Right atrium auricular region (tissue), 2 donors: Measurements from ENCODE around the gene RPEL1. TPM values are rescaled to one million over a fixed set of nuclear protein-coding genes. Genes with fewer than 3 reads are reported as not detected.
"Not testable (repeated sequence)": the region's sequence is repeated elsewhere in the genome, so short reads cannot be mapped to it uniquely, and the experiment has no call there.

ENCODE experiments used
- DNase-seq: peaks from one replicate; pipeline ENCODE4 v3.0.0-alpha.2; 2019; ENCODE audit warnings: low spot score
- H3K27ac ChIP-seq, 2 donors: fragments of 200-600 bp; sonication (generic); 1 replicate in 1 of 2; 2 replicates in 1 of 2; pipeline ENCODE4 v1.5.1; 2016 to 2019
- H3K27me3 ChIP-seq, 2 donors: fragments of 200-600 bp; sonication (generic); one replicate each; pipeline versions ENCODE4 v1.5.1 to v1.6.0; 2017 to 2019
- H3K36me3 ChIP-seq: fragments of 200-600 bp; sonication (generic); one replicate; pipeline ENCODE4 v1.5.1; 2016
- H3K4me1 ChIP-seq, 2 donors: fragments of 200-600 bp; sonication (generic); one replicate each; pipeline versions ENCODE4 v1.5.1 to v1.6.0; 2017 to 2019
- H3K4me3 ChIP-seq, 2 donors: fragments of 200-600 bp; sonication (generic); 1 replicate in 1 of 2; 2 replicates in 1 of 2; pipeline ENCODE4 v1.5.1; 2017 to 2019; ENCODE audit warnings: mild to moderate bottlenecking in 1 of 2, moderate library complexity in 1 of 2
- H3K9me3 ChIP-seq, 2 donors: fragments of 200-600 bp; sonication (generic); one replicate each; pipeline ENCODE4 v1.5.1; 2019
- total RNA-seq, 2 donors: library from RNA; depleted of rRNA; stranded (reverse); fragments of >200 nt; gene quantifications; one replicate each; pipeline ENCODE4 v1.1.0, GENCODE V29; 2016
- TF ChIP-seq, protein P1 (sequence below), 2 donors: fragments of 200-600 bp; sonication (generic); IDR thresholded peaks; one replicate each; pipeline ENCODE4 v1.5.1; 2019; ENCODE audit warnings: antibody characterized with exemption in 2 of 2

The RPEL1 gene
- not detected for total RNA-seq

DNA sequence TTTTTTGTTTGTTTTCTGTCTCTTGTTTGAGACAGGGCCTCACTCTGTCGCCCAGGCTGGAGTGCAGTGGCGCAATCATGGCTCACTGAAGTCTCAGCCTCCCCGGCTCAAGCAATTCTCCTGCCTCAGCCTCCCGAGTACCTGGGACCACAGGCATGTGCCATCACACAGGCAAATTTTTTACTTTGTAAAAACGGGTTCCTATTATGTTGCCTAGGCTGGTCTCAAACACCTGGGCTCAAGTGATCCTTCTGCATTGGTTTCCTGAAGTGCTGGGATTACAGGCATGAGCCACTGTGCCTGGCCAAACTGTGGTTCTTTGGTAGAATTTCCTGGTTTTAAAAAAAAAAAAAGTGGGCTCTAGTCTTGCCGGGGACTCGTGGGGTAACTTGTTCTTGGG, at the start of gene RPEL1:
Gene RPEL1 (plus strand): TSS at position 301 of the 400 bp plus-strand sequence. CDS start 110 bp downstream, outside the sequence.
- H3K27ac ChIP-seq, H3K4me1 ChIP-seq, H3K4me3 ChIP-seq, H3K9me3 ChIP-seq, H3K27me3 ChIP-seq, DNase-seq, H3K36me3 ChIP-seq: not testable (repeated sequence)

DNA sequence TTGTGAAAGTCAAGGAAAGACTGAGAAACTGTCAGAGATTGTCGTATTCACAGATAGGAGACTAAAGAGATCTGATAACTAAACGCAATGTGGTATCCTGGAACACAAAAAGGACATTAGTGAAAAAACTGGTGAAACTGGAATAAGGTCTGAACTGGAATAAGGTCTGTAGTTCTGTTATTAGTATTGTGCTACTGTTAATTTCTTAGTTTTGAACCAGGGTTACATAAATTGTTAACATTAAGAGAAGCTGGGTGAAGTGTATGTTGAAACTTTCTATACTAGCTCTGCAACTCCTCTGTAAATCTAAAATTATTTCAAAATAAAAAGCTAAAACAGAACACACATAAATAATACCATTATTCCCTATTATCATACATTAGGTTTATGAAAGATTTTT, 49.2 kb upstream of the RPEL1 start:
- Histone ChIP-seq H3K36me3 (no peaks in the 10 kb centered on the region), H3K27me3 (no peaks in the 10 kb centered on the region), H3K27ac (peak overlapping the region in 1 of 2 donors; percentile 39), H3K9me3 (no peaks in the 10 kb centered on the region), H3K4me3 (no peak overlapping the region), H3K4me1 (peaks cover 0 to 27% of the 10 kb centered on the region in 2 donors)
- DNase-seq, result no peak
- TF ChIP-seq, protein P1, sequence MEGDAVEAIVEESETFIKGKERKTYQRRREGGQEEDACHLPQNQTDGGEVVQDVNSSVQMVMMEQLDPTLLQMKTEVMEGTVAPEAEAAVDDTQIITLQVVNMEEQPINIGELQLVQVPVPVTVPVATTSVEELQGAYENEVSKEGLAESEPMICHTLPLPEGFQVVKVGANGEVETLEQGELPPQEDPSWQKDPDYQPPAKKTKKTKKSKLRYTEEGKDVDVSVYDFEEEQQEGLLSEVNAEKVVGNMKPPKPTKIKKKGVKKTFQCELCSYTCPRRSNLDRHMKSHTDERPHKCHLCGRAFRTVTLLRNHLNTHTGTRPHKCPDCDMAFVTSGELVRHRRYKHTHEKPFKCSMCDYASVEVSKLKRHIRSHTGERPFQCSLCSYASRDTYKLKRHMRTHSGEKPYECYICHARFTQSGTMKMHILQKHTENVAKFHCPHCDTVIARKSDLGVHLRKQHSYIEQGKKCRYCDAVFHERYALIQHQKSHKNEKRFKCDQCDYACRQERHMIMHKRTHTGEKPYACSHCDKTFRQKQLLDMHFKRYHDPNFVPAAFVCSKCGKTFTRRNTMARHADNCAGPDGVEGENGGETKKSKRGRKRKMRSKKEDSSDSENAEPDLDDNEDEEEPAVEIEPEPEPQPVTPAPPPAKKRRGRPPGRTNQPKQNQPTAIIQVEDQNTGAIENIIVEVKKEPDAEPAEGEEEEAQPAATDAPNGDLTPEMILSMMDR (IDR thresholded peaks at IDR 0.05), result no peak

DNA sequence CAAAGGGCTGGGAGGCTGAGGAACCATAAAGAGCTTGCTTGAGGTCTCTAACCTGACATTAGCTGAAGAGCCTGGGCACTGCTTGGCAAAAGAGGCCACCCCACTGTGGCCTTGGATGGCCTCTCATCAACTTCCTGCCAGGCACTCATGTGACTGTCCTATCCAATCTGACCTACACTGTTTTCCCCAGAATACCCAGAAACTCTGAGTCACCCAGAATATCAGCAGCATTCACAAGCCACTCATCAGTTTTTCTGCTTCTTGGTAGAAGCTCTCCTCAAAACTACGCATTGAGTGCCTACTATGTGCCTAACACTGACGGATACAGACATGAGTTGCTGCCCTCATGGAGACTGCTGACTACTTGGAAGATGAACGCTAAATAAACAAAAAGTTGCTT, 48.5 kb upstream of the RPEL1 start:
- DNase-seq, result peak; percentile 72
- H3K27me3 ChIP-seq, result no peaks in the 10 kb centered on the region
- H3K36me3 ChIP-seq, result no peaks in the 10 kb centered on the region
- peaks cover 0 to 22% of the 10 kb centered on the region in 2 donors for H3K4me1 ChIP-seq
- H3K4me3 ChIP-seq, result no peak overlapping the region
- TF ChIP-seq, protein P1 (IDR thresholded peaks at IDR 0.05), result no peak
- H3K9me3 ChIP-seq, result no peaks in the 10 kb centered on the region
- H3K27ac ChIP-seq, result peak overlapping the region; percentile 39 to 47

DNA sequence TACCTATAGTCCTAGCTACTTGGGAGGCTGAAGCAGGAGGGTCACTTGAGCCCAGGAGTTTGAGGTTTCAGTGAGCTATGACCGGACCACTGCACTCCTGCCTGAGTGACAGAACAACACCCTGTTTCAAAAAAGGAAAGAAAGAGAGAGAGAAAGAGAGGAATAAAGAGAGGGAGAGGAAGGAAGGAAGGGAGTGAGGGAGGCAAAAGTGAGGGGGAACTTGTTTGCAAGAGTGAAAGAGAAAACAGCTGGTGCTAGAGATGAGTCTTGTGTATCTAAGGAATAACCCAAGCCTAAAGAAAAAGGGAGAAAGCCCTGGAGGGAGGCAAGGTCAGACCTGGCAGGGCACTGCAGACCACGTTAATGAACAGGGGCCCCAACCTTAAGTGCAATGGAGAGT, 47.8 kb upstream of the RPEL1 start:
- Histone ChIP-seq H3K4me3 (no peak overlapping the region), H3K27ac (peak overlapping the region in 1 of 2 donors; percentile 47), H3K9me3 (no peaks in the 10 kb centered on the region), H3K4me1 (peaks cover 0 to 22% of the 10 kb centered on the region in 2 donors), H3K36me3 (no peaks in the 10 kb centered on the region), H3K27me3 (no peaks in the 10 kb centered on the region)
- TF ChIP-seq, protein P1 (IDR thresholded peaks at IDR 0.05), result no peak
- DNase-seq, result no peak

DNA sequence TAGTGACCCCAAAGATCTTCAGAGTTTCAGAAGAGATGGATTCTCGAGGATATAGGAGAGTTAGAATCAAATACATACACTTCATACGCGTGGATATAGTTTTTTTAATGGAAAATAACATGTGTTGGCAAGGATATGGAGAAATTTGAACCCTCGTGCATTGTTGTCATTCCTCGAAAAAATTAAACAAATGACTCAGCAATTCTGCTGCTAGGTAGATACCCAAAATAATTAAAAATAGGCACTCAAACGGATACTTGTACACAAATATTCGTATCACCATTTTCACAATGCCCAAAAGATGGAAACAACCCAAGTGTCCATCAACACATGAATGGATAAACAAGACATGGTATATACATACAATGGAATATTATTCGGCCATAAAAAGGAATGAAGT, 47.0 kb upstream of the RPEL1 start:
- no peak overlapping the region for H3K4me3 ChIP-seq
- H3K27me3 ChIP-seq, result no peaks in the 10 kb centered on the region
- H3K27ac ChIP-seq, result no peak overlapping the region
- H3K9me3 ChIP-seq, result no peaks in the 10 kb centered on the region
- H3K4me1 ChIP-seq, result peaks cover 0 to 18% of the 10 kb centered on the region in 2 donors
- TF ChIP-seq, protein P1 (IDR thresholded peaks at IDR 0.05), result no peak
- no peak for DNase-seq
- no peaks in the 10 kb centered on the region for H3K36me3 ChIP-seq

DNA sequence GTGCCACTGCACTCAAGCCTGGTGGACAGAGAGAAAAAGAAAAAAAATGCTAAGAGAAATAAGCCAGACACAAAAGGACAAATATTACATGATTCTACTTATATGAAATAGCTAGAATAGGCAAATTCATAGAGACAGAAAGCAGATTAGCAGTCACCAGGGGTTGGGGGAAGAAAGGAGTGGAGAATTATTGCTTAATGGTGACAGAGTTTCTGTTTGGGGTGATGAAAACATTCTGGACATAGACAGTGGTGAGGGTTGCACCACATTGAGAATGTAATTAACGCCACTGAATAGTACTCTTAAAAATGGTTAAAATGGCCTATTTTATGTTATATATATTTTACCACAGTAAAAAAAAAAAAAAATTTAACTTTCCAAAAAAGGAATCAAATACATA, 46.2 kb upstream of the RPEL1 start:
- no peak overlapping the region for H3K27ac ChIP-seq
- no peak for DNase-seq

More for the DNA sequence above, 46.2 kb upstream of the RPEL1 start:
- no peaks in the 10 kb centered on the region for H3K9me3 ChIP-seq
- no peaks in the 10 kb centered on the region for H3K27me3 ChIP-seq
- H3K4me3 ChIP-seq, result no peak overlapping the region
- H3K36me3 ChIP-seq, result no peaks in the 10 kb centered on the region
- TF ChIP-seq, protein P1 (IDR thresholded peaks at IDR 0.05), result no peak
- H3K4me1 ChIP-seq, result peaks cover 0 to 13% of the 10 kb centered on the region in 2 donors
